OCI-LY7 (cell line): ENCODE data around the gene DERL3. TPM values are rescaled to one million over a fixed set of nuclear protein-coding genes. Genes with fewer than 3 reads are reported as not detected.

ENCODE experiments used
- BruUV-seq: library from RNA; stranded (reverse); fragments of 400-500 nt; replicated peaks from 2 replicates; lab custom pipeline; 2021; lab: Mats Ljungman, UMichigan
- CTCF ChIA-PET: fragments of 300-600 bp; sonication (Branson Sonifier 250); formaldehyde crosslinking; loops from one replicate; lab custom pipeline; 2022; ENCODE audit warnings: antibody characterized with exemption; ENCODE audit not compliant: unreplicated experiment; lab: Charles Lee
- POLR2A ChIA-PET: fragments of 300-600 bp; sonication (Branson Sonifier 250); formaldehyde crosslinking; loops from one replicate; lab custom pipeline; 2022; ENCODE audit warnings: antibody characterized with exemption; lab: Charles Lee
- DNase-seq: peaks from one replicate; pipeline ENCODE4 v3.0.0-alpha.2; 2015; ENCODE audit warnings: low spot score
- H2AFZ ChIP-seq: fragments of 200-600 bp; sonication (generic), shearing (Covaris generic); 2 replicates; pipeline ENCODE4 v1.6.1; 2014; ENCODE audit warnings: mild to moderate bottlenecking, antibody characterized with exemption, low read length, moderate library complexity
- H3K27ac ChIP-seq: fragments of 200-600 bp; sonication (generic); 2 replicates; pipeline ENCODE4 v1.5.1; 2014; ENCODE audit warnings: mixed run types, low read depth, mild to moderate bottlenecking, moderate library complexity, low read length, inconsistent platforms; ENCODE audit not compliant: poor library complexity, severe bottlenecking
- H3K36me3 ChIP-seq: fragments of 200-600 bp; sonication (generic); 2 replicates; pipeline ENCODE4 v1.6.1; 2014; ENCODE audit warnings: mild to moderate bottlenecking, antibody characterized with exemption, low read length, moderate library complexity, mixed read lengths; ENCODE audit not compliant: insufficient read depth
- H3K4me1 ChIP-seq: fragments of 200-600 bp; sonication (generic); 2 replicates; pipeline ENCODE4 v1.5.1; 2014; ENCODE audit warnings: mild to moderate bottlenecking, low read length; ENCODE audit not compliant: insufficient read depth, poor library complexity, severe bottlenecking
- H3K4me2 ChIP-seq: fragments of 200-600 bp; sonication (generic); 2 replicates; pipeline ENCODE4 v1.6.1; 2014; ENCODE audit warnings: mild to moderate bottlenecking, low read length
- H3K4me3 ChIP-seq: fragments of 200-600 bp; sonication (generic); 2 replicates; pipeline ENCODE4 v1.5.1; 2014; ENCODE audit warnings: mild to moderate bottlenecking, low read depth, low read length; ENCODE audit not compliant: poor library complexity, severe bottlenecking
- H3K79me2 ChIP-seq: fragments of 200-600 bp; sonication (generic); 2 replicates; pipeline ENCODE4 v1.6.1; 2016; ENCODE audit warnings: low read depth, mild to moderate bottlenecking, low read length, moderate library complexity, mixed read lengths; ENCODE audit not compliant: insufficient read depth
- H3K9me2 ChIP-seq: fragments of 200-600 bp; sonication (generic); 2 replicates; pipeline ENCODE4 v1.6.1; 2016; ENCODE audit warnings: mild to moderate bottlenecking, low read length, mixed read lengths; ENCODE audit not compliant: insufficient read depth
- H3K9me3 ChIP-seq: fragments of 200-600 bp; sonication (generic); 2 replicates; pipeline ENCODE4 v1.6.1; 2014; ENCODE audit warnings: mild to moderate bottlenecking, mixed run types, low read length, mixed read lengths
- H4K20me1 ChIP-seq: fragments of 200-600 bp; sonication (generic); 2 replicates; pipeline ENCODE4 v1.6.1; 2014; ENCODE audit warnings: mild to moderate bottlenecking, antibody characterized with exemption, low read length, moderate library complexity, mixed read lengths; ENCODE audit not compliant: insufficient read depth
- CTCF ChIP-seq: fragments of 200-600 bp; sonication (generic); conservative IDR thresholded peaks from 2 replicates; pipeline ENCODE4 v1.5.1; 2014; ENCODE audit warnings: mild to moderate bottlenecking, antibody characterized with exemption, low read length, moderate library complexity, mixed read lengths
- EZH2phosphoT487 ChIP-seq: fragments of 200-600 bp; sonication (generic); IDR thresholded peaks from 2 replicates; pipeline ENCODE4 v1.6.1; 2018; ENCODE audit warnings: low read depth, borderline replicate concordance, mild to moderate bottlenecking, mixed run types, antibody characterized with exemption, low read length, moderate library complexity, mixed read lengths
- intact Hi-C: fragments of 100-400 bp; cut with micrococcal nuclease; formaldehyde crosslinking; loops from one replicate; pipeline ENCODE4 v1.10.0; 2022; ENCODE audit not compliant: unreplicated experiment
- total RNA-seq, 2 experiments: library from RNA; depleted of rRNA in 1 of 2; stranded (reverse); fragments of >200 nt in 1 of 2; shearing (Covaris generic) in 1 of 2; gene quantifications; 2 replicates each; pipeline ENCODE4 v1.2.3, GENCODE V29; 2014 to 2022

DERL3 gene
- total RNA-seq, 2 experiments from 2014 or later = 44.6 to 52.1 TPM

GRCh38 chr22:23859201-23859600 is 20.4 kb upstream of the DERL3 start:
- Histone ChIP-seq H3K79me2 (peaks cover 10% of the 10 kb centered on the region; the same call in 1 of the 2 replicates), H3K36me3 (no peaks in the 10 kb centered on the region), H3K4me3 (peak overlapping the region; percentile 78), H3K9me2 (no peaks in the 10 kb centered on the region), H3K27ac (peak overlapping the region; percentile 94), H3K4me2 (peak overlapping the region; percentile 90), H3K9me3 (no peaks in the 10 kb centered on the region), H4K20me1 (no peaks in the 10 kb centered on the region), H2AFZ (no peak overlapping the region), H3K4me1 (peaks cover 21% of the 10 kb centered on the region)
- CTCF ChIA-PET = interaction anchor here (1.2 to 1.6 kb wide), 2 partner anchors 9 to 34 kb away, joined by 3 to 10 read pairs; partner anchors contain the start of gene MIF
- no TSS peak for BruUV-seq
- peak; percentile 63 for DNase-seq
- intact Hi-C loops = loop anchor here (10.0 kb wide), 1 partner anchor 296 kb away; no protein-coding TSS in a partner anchor
- TF ChIP-seq CTCF = no peak
- TF ChIP-seq EZH2phosphoT487 = no peak
- POLR2A ChIA-PET = interaction anchor here (0.8 to 3.5 kb wide), 7 partner anchors 9 to 89 kb away, joined by 3 to 43 read pairs (median 7); no protein-coding TSS in a partner anchor

- intact Hi-C loops = loop anchor here (10.0 kb wide), 1 partner anchor 296 kb away; no protein-coding TSS in a partner anchor
- Histone ChIP-seq H3K9me2 (no peaks in the 10 kb centered on the region), H3K36me3 (no peaks in the 10 kb centered on the region), H4K20me1 (no peaks in the 10 kb centered on the region), H3K4me1 (peaks cover 21% of the 10 kb centered on the region), H3K9me3 (no peaks in the 10 kb centered on the region), H2AFZ (peak overlapping the region; percentile 70; the same call in 1 of the 2 replicates), H3K27ac (peak overlapping the region; percentile 94), H3K4me2 (peak overlapping the region; percentile 90), H3K4me3 (peak overlapping the region; percentile 78), H3K79me2 (peaks cover 10% of the 10 kb centered on the region; the same call in 1 of the 2 replicates)
- BruUV-seq = no TSS peak
- TF ChIP-seq EZH2phosphoT487 = no peak
- TF ChIP-seq CTCF = peak; percentile 22; the same call in 1 of the 2 replicates
- POLR2A ChIA-PET = interaction anchor here (0.5 to 3.5 kb wide), 9 partner anchors 8 to 122 kb away, joined by 3 to 43 read pairs (median 5); no protein-coding TSS in a partner anchor
- no peak for DNase-seq
- CTCF ChIA-PET = interaction anchor here (0.6 to 1.6 kb wide), 3 partner anchors 8 to 35 kb away, joined by 3 to 10 read pairs (median 5); partner anchors contain the start of gene MIF
Measured at GRCh38 chr22:23858484-23858815, 19.6 kb upstream of the DERL3 start.
